Keratinocyte (primary cell): ENCODE data around the gene PSME4. TPM values are rescaled to one million over a fixed set of nuclear protein-coding genes. Genes with fewer than 3 reads are reported as not detected.

Source experiments
- DNase-seq: peaks from one replicate; pipeline ENCODE4 v3.0.0-alpha.2; 2011; ENCODE audit warnings: low read depth, missing footprints, low spot score
- FAIRE-seq: peaks from 2 replicates; lab custom pipeline; 2011; peaks lifted over from hg19 to GRCh38; lab: Jason Lieb, UNC
- H2AFZ ChIP-seq: 2 replicates; pipeline ENCODE4 v1.6.0; 2012; ENCODE audit warnings: low read length, control low read depth, inconsistent platforms; ENCODE audit not compliant: control insufficient read depth
- H3K27ac ChIP-seq: 2 replicates; pipeline ENCODE4 v1.5.1; 2011; ENCODE audit warnings: low read length; ENCODE audit not compliant: control insufficient read depth, insufficient read depth
- H3K27me3 ChIP-seq: 3 replicates; pipeline ENCODE4 v1.6.0; 2011; ENCODE audit warnings: low read length; ENCODE audit not compliant: control insufficient read depth, insufficient read depth; ENCODE audit errors: extremely low read depth
- H3K36me3 ChIP-seq, 2 experiments: 2 replicates in 1 of 2; 3 replicates in 1 of 2; pipeline ENCODE4 v1.5.1; 2011; ENCODE audit warnings: low read length in 2 of 2, mild to moderate bottlenecking in 1 of 2; ENCODE audit not compliant: control insufficient read depth in 2 of 2, insufficient read depth in 2 of 2; ENCODE audit errors: extremely low read depth in 1 of 2
- H3K4me1 ChIP-seq: 3 replicates; pipeline ENCODE4 v1.5.1; 2011; ENCODE audit warnings: low read length; ENCODE audit not compliant: control insufficient read depth, insufficient read depth; ENCODE audit errors: extremely low read depth
- H3K4me2 ChIP-seq: 3 replicates; pipeline ENCODE4 v1.6.0; 2011; ENCODE audit warnings: low read depth, low read length; ENCODE audit not compliant: control insufficient read depth, insufficient read depth; ENCODE audit errors: extremely low read depth
- H3K4me3 ChIP-seq, 3 experiments: fragments of 200-600 bp in 1 of 3; sonication (generic) in 1 of 3; 2 replicates in 2 of 3; 3 replicates in 1 of 3; pipeline ENCODE4 v1.5.1; 2011 to 2016; ENCODE audit warnings: low read length in 3 of 3, mild to moderate bottlenecking in 3 of 3, control low read depth in 2 of 3, inconsistent platforms in 1 of 3, low read depth in 1 of 3, mixed read lengths in 1 of 3, mixed run types in 1 of 3, moderate library complexity in 1 of 3; ENCODE audit not compliant: control insufficient read depth in 2 of 3, insufficient read depth in 2 of 3; ENCODE audit errors: extremely low read depth in 1 of 3
- H3K79me2 ChIP-seq: 2 replicates; pipeline ENCODE4 v1.6.0; 2012; ENCODE audit warnings: low read length; ENCODE audit not compliant: control insufficient read depth, insufficient read depth
- H3K9ac ChIP-seq: 3 replicates; pipeline ENCODE4 v1.6.0; 2011; ENCODE audit warnings: low read length; ENCODE audit not compliant: control insufficient read depth, insufficient read depth; ENCODE audit errors: extremely low read depth
- H3K9me1 ChIP-seq: 3 replicates; pipeline ENCODE4 v1.6.0; 2011; ENCODE audit warnings: low read length; ENCODE audit not compliant: control insufficient read depth, insufficient read depth; ENCODE audit errors: extremely low read depth
- H3K9me3 ChIP-seq: 2 replicates; pipeline ENCODE4 v1.5.1; 2012; ENCODE audit warnings: low read depth, low read length; ENCODE audit not compliant: control insufficient read depth
- H4K20me1 ChIP-seq: 3 replicates; pipeline ENCODE4 v1.6.0; 2011; ENCODE audit warnings: low read length; ENCODE audit not compliant: control insufficient read depth, insufficient read depth; ENCODE audit errors: extremely low read depth
- EZH2 ChIP-seq: IDR thresholded peaks from one replicate; pipeline ENCODE4 v1.6.1; 2012; ENCODE audit warnings: inconsistent platforms, mild to moderate bottlenecking, low read length, moderate library complexity
- dilution Hi-C: fragments of 300-500 bp; cut with MboI; formaldehyde crosslinking; loops from one replicate; pipeline ENCODE4 v1.7.0; 2020; ENCODE audit warnings: low sequenced_read_pairs; ENCODE audit not compliant: extremely low pct_ligation_motif_present
- polyA plus RNA-seq, 5 experiments: library from polyadenylated mRNA; depleted of rRNA in 3 of 5; stranded (reverse) in 3 of 5; stranded (forward) in 1 of 5; unstranded in 1 of 5; fragments of >200 nt; gene quantifications; 1 replicate in 1 of 5; 2 replicates in 3 of 5; 3 replicates in 1 of 5; pipeline versions ENCODE4 v1.2.1 to v1.2.3, GENCODE V29; 2011 to 2012; ENCODE audit warnings: missing spikeins in 2 of 5, low read depth in 1 of 5, low replicate concordance in 1 of 5
- TF ChIP-seq, protein P1 (sequence below), 3 experiments: IDR thresholded peaks in 1 of 3; conservative IDR thresholded peaks in 1 of 3; optimal IDR thresholded peaks in 1 of 3; 2 replicates in 2 of 3; 3 replicates in 1 of 3; pipeline versions ENCODE3 to v1.5.1; 2011; ENCODE audit warnings: low read length in 3 of 3, mild to moderate bottlenecking in 3 of 3, moderate library complexity in 2 of 3, control low read depth in 1 of 3, inconsistent platforms in 1 of 3; ENCODE audit not compliant: insufficient read depth in 2 of 3; ENCODE audit errors: extremely low read depth in 1 of 3

The PSME4 gene
- polyA plus RNA-seq, 1 donor (not counting 4 experiments of a cell fraction or from before 2014, with no cell fraction given), result 59.4 TPM

DNA sequence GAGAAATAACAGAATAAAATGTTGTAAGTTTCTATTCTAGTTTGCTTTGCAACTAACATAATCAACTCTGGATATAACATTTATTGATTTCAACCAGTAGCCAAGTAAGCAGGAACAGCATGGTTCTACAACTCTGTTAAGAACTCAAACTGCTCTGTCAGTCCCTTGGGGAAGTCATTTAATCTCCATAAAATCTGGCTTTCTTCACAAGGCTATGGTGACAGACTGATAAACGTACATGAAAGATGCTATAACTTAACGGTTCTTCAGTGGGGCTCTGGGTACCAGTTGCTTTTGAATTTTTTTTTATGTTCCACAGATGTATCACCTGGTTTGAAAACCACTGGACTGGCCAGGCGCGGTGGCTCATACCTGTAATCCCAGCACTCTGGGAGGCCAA lies 10.3 kb downstream of the PSME4 start:
- no peak for TF ChIP-seq EZH2
- TF ChIP-seq, protein P1, sequence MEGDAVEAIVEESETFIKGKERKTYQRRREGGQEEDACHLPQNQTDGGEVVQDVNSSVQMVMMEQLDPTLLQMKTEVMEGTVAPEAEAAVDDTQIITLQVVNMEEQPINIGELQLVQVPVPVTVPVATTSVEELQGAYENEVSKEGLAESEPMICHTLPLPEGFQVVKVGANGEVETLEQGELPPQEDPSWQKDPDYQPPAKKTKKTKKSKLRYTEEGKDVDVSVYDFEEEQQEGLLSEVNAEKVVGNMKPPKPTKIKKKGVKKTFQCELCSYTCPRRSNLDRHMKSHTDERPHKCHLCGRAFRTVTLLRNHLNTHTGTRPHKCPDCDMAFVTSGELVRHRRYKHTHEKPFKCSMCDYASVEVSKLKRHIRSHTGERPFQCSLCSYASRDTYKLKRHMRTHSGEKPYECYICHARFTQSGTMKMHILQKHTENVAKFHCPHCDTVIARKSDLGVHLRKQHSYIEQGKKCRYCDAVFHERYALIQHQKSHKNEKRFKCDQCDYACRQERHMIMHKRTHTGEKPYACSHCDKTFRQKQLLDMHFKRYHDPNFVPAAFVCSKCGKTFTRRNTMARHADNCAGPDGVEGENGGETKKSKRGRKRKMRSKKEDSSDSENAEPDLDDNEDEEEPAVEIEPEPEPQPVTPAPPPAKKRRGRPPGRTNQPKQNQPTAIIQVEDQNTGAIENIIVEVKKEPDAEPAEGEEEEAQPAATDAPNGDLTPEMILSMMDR (optimal IDR thresholded peaks at IDR 0.05 in 1 of 3, IDR thresholded peaks at IDR 0.05 in 1 of 3, conservative IDR thresholded peaks at IDR 0.05 in 1 of 3; ENCODE audit: extremely low read depth in 1 of 3, insufficient read depth in 2 of 3, low read length in 3 of 3), result no peak
- Histone ChIP-seq H3K4me3 (no peak overlapping the region), H3K4me2 (no peak overlapping the region), H4K20me1 (peaks cover 5% of the 10 kb centered on the region), H3K9me3 (no peaks in the 10 kb centered on the region), H3K27ac (no peak overlapping the region), H2AFZ (no peak overlapping the region), H3K79me2 (peaks cover 95% of the 10 kb centered on the region), H3K9me1 (no peaks in the 10 kb centered on the region), H3K27me3 (no peaks in the 10 kb centered on the region), H3K36me3 (no peaks in the 10 kb centered on the region), H3K4me1 (peaks cover 37% of the 10 kb centered on the region), H3K9ac (no peak overlapping the region)
- dilution Hi-C loops, result no loop called here
- DNase-seq (no peak), FAIRE-seq (no peak)

DNA sequence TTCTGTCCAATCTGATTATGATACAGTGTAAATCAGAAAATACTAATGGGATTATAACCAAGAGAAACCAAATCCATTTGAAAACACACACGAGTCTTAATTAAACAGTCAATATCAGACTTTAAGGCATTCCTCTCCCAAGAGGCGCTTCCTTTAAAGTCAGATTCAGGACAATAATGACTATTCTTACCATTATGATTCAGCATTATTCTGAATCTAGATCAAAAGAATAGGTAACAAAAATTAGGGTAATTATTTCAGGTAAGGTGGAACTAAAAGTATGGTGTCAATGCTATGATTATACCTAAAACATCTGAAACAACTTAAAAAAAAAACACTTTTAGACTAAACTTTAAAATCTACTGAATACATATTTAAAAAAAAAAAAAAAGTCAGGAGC lies 12.3 kb downstream of the PSME4 start:
- no peak overlapping the region for H3K9ac ChIP-seq
- dilution Hi-C loops, result no loop called here
- H3K9me3 ChIP-seq, result no peaks in the 10 kb centered on the region
- TF ChIP-seq, protein P1 (optimal IDR thresholded peaks at IDR 0.05 in 1 of 3, IDR thresholded peaks at IDR 0.05 in 1 of 3, conservative IDR thresholded peaks at IDR 0.05 in 1 of 3; ENCODE audit: extremely low read depth in 1 of 3, insufficient read depth in 2 of 3, low read length in 3 of 3), result no peak
- no peak for TF ChIP-seq EZH2
- H3K4me1 ChIP-seq, result peaks cover 22% of the 10 kb centered on the region
- no peak overlapping the region for H3K4me3 ChIP-seq
- H3K27me3 ChIP-seq, result no peaks in the 10 kb centered on the region
- no peak overlapping the region for H3K27ac ChIP-seq
- H3K79me2 ChIP-seq, result peaks cover 95% of the 10 kb centered on the region
- no peak overlapping the region for H3K4me2 ChIP-seq
- no peak for FAIRE-seq
- H2AFZ ChIP-seq, result no peak overlapping the region
- H4K20me1 ChIP-seq, result peaks cover 2% of the 10 kb centered on the region
- DNase-seq, result no peak
- H3K36me3 ChIP-seq, result no peaks in the 10 kb centered on the region
- H3K9me1 ChIP-seq, result no peaks in the 10 kb centered on the region
